Measurements from ENCODE around the gene SLC25A45. TPM values are rescaled to one million over a fixed set of nuclear protein-coding genes. Genes with fewer than 3 reads are reported as not detected.
A peak's percentile ranks its signal among the peaks of the same experiment; 100 is the strongest.

Gene SLC25A45
- total RNA-seq, 3 donors from 2014 or later (not counting 1 experiment from before 2014, with no cell fraction given) = 50.9 to 61.1 (median 61.0) TPM

GRCh38 chr11:65330544-65330943 lies 51.9 kb downstream of the SLC25A45 start:
- H3K27ac ChIP-seq (ENCODE audit: low read length) = no peak overlapping the region
- no peaks in the 10 kb centered on the region for H3K27me3 ChIP-seq (ENCODE audit: control insufficient read depth, insufficient read depth, low read length)
- no peak overlapping the region for H3K27ac Mint-ChIP-seq
- no peak for TF ChIP-seq CTCF (IDR thresholded peaks at IDR 0.05)
- DNase-seq = no peak
- H3K36me3 Mint-ChIP-seq = no peaks in the 10 kb centered on the region
- no peaks in the 10 kb centered on the region for H3K27me3 Mint-ChIP-seq (ENCODE audit: low read depth in 2 of 2)
- H3K36me3 ChIP-seq (ENCODE audit: control insufficient read depth, insufficient read depth, low read length) = no peaks in the 10 kb centered on the region
- H3K9me3 Mint-ChIP-seq = no peaks in the 10 kb centered on the region
- peaks cover 9% of the 10 kb centered on the region for H3K4me1 ChIP-seq (ENCODE audit: control insufficient read depth, insufficient read depth, low read length)
- no peaks in the 10 kb centered on the region for H3K9me3 ChIP-seq (ENCODE audit: control insufficient read depth, insufficient read depth, low read length)
- H3K4me3 Mint-ChIP-seq = no peak overlapping the region
- intact Hi-C loops (cut with micrococcal nuclease) = loop anchor here (1.0 to 10.0 kb wide), 3 partner anchors 55 to 486 kb away; partner anchors contain the start of gene CDC42BPG
- H3K4me1 Mint-ChIP-seq = peaks cover 23 to 25% of the 10 kb centered on the region in 2 donors
- H3K4me3 ChIP-seq (ENCODE audit: low read length) = no peak overlapping the region
- 84% methylated on average over 7 of the region's 7 CpGs for WGBS (ENCODE audit: insufficient coverage)
- ATAC-seq = no peak

GRCh38 chr11:65329944-65330403 lies 52.5 kb downstream of the SLC25A45 start:
- Mint-ChIP-seq H3K27me3 (ENCODE audit: low read depth in 2 of 2) (no peaks in the 10 kb centered on the region), H3K4me3 (no peak overlapping the region), H3K9me3 (no peaks in the 10 kb centered on the region), H3K27ac (peak overlapping the region; percentile 38 to 69), H3K4me1 (peaks cover 18 to 19% of the 10 kb centered on the region in 2 donors), H3K36me3 (no peaks in the 10 kb centered on the region)
- ATAC-seq (peak in 2 of 3 donors; percentile 24 to 35), DNase-seq (peak; percentile 66 to 93)
- TF ChIP-seq CTCF (IDR thresholded peaks at IDR 0.05) = peak; percentile 84
- intact Hi-C loops (cut with micrococcal nuclease) = loop anchor here (1.0 to 10.0 kb wide), 3 partner anchors 55 to 485 kb away; partner anchors contain the start of gene CDC42BPG
- no peaks in the 10 kb centered on the region for H3K36me3 ChIP-seq (ENCODE audit: control insufficient read depth, insufficient read depth, low read length)
- H3K27ac ChIP-seq (ENCODE audit: low read length) = no peak overlapping the region
- no peaks in the 10 kb centered on the region for H3K27me3 ChIP-seq (ENCODE audit: control insufficient read depth, insufficient read depth, low read length)
- peaks cover 8% of the 10 kb centered on the region for H3K4me1 ChIP-seq (ENCODE audit: control insufficient read depth, insufficient read depth, low read length)
- no peak overlapping the region for H3K4me3 ChIP-seq (ENCODE audit: low read length)
- WGBS (ENCODE audit: insufficient coverage) = 13% methylated on average over 12 of the region's 13 CpGs
- no peaks in the 10 kb centered on the region for H3K9me3 ChIP-seq (ENCODE audit: control insufficient read depth, insufficient read depth, low read length)

- TF ChIP-seq CTCF (IDR thresholded peaks at IDR 0.05) = no peak
- Mint-ChIP-seq H3K36me3 (no peaks in the 10 kb centered on the region), H3K9me3 (no peaks in the 10 kb centered on the region), H3K4me3 (no peak overlapping the region), H3K4me1 (peaks cover 13 to 14% of the 10 kb centered on the region in 2 donors), H3K27me3 (ENCODE audit: low read depth in 2 of 2) (no peaks in the 10 kb centered on the region), H3K27ac (peak overlapping the region; percentile 38 to 69)
- DNase-seq (no peak), ATAC-seq (no peak)
- intact Hi-C loops (cut with micrococcal nuclease) = no loop called here
- no peak overlapping the region for H3K4me3 ChIP-seq (ENCODE audit: low read length)
- no peaks in the 10 kb centered on the region for H3K9me3 ChIP-seq (ENCODE audit: control insufficient read depth, insufficient read depth, low read length)
- H3K27me3 ChIP-seq (ENCODE audit: control insufficient read depth, insufficient read depth, low read length) = no peaks in the 10 kb centered on the region
- H3K4me1 ChIP-seq (ENCODE audit: control insufficient read depth, insufficient read depth, low read length) = peaks cover 3% of the 10 kb centered on the region
- 49% methylated on average over 2 of the region's 2 CpGs for WGBS (ENCODE audit: insufficient coverage)
- no peak overlapping the region for H3K27ac ChIP-seq (ENCODE audit: low read length)
- no peaks in the 10 kb centered on the region for H3K36me3 ChIP-seq (ENCODE audit: control insufficient read depth, insufficient read depth, low read length)
These were observed 53.0 kb downstream of the SLC25A45 start for GRCh38 chr11:65329478-65329877.

- H3K4me3 Mint-ChIP-seq = no peak overlapping the region
- Histone ChIP-seq H3K9me3 (ENCODE audit: control insufficient read depth, insufficient read depth, low read length) (no peaks in the 10 kb centered on the region), H3K27me3 (ENCODE audit: control insufficient read depth, insufficient read depth, low read length) (no peaks in the 10 kb centered on the region), H3K4me1 (ENCODE audit: control insufficient read depth, insufficient read depth, low read length) (no peaks in the 10 kb centered on the region), H3K27ac (ENCODE audit: low read length) (no peak overlapping the region), H3K36me3 (ENCODE audit: control insufficient read depth, insufficient read depth, low read length) (no peaks in the 10 kb centered on the region), H3K4me3 (ENCODE audit: low read length) (no peak overlapping the region)
- no peaks in the 10 kb centered on the region for H3K27me3 Mint-ChIP-seq (ENCODE audit: low read depth in 2 of 2)
- no peaks in the 10 kb centered on the region for H3K9me3 Mint-ChIP-seq
- intact Hi-C loops (cut with micrococcal nuclease) = no loop called here
- DNase-seq (no peak), ATAC-seq (no peak)
- peaks cover 5% of the 10 kb centered on the region in 2 donors for H3K4me1 Mint-ChIP-seq
- no peak overlapping the region for H3K27ac Mint-ChIP-seq
- WGBS (ENCODE audit: insufficient coverage) = 94% methylated on average over 8 of the region's 8 CpGs
- no peak for TF ChIP-seq CTCF (IDR thresholded peaks at IDR 0.05)
- H3K36me3 Mint-ChIP-seq = no peaks in the 10 kb centered on the region
These were observed 55.4 kb downstream of the SLC25A45 start for GRCh38 chr11:65327021-65327420.
